Activated T-cell treated with anti-CD3 and anti-CD28 coated beads for 48 hours (primary cell): ENCODE data around the gene ZFP37.
A peak's percentile ranks its signal among the peaks of the same experiment; 100 is the strongest.
"Not testable (repeated sequence)": the region's sequence is repeated elsewhere in the genome, so short reads cannot be mapped to it uniquely, and the experiment has no call there.

Experiments
- DNase-seq: peaks from one replicate; pipeline ENCODE4 v3.0.0-alpha.2; 2020; ENCODE audit warnings: low read depth

ZFP37 gene

DNA sequence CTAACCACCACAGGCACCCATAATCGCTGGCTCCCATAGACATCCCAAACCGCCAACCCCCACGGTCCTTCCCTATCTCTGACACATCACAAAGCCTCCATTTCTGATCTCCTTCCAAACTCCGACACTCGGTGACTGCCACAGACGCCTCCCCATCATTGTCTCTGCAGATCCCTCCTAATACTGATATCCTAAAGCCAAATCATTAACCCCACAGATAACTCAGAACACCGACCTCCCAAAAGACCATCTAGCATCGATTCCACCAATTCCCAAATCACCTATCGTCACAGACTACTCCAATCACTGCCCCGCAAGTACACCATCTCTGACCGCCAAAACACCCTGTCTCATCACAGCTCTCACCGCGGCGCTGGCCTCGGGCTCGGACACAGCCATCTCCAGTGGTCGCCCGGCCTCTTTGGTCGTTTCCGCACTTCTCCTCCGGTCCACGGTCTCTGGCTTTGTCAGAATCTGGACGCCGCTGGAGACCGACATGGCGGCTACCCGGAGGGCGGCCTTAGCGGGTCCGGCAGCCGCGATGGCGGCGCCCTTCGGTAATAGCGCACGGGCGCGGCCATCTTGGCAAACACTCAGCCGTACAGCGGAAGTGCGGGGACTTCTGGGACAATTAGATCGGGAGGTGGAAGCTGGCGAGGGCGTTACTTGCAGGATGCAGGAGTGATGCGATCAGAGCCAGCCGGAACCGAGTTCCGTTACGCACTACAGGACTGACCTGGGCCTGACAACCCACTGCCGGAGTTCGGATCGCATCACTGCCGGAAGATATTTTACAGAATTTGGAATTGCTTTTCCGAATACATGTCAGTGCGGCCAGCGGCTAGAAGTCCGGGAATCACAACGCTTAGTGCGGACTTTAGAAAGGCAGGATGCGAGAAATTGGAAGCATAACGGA lies at the start of gene ZFP37:
Gene ZFP37, minus strand, starts transcription at position 534 of the 916 bp plus-strand sequence. Its CDS starts 36 bp downstream, at position 498.
- DNase-seq, result peak; percentile 68

DNA sequence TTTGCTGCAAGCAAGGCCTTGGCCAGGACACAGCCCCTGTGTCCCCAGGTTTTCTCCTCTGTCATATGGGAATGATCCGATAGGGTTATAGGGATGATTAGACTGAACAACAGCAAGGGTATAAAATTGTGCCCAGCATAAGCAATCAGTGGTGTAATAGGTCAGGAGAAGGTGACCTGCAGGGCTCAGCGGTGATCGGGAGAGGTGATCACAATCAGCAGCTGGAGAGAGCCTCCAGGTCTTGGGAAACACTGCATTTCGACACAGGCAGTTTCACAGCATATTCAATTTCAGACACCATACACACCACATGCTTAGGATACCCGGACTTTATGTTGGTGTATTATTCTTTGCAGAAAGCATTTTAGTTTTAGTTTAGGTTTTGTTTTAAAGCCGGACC lies 48.8 kb upstream of the ZFP37 start:
- not testable (repeated sequence) for DNase-seq

GRCh38 chr9:113095561-113095960 lies 39.0 kb upstream of the ZFP37 start:
- DNase-seq, result no peak

GRCh38 chr9:113089924-113090323 lies 33.4 kb upstream of the ZFP37 start:
- not testable (repeated sequence) for DNase-seq

DNA sequence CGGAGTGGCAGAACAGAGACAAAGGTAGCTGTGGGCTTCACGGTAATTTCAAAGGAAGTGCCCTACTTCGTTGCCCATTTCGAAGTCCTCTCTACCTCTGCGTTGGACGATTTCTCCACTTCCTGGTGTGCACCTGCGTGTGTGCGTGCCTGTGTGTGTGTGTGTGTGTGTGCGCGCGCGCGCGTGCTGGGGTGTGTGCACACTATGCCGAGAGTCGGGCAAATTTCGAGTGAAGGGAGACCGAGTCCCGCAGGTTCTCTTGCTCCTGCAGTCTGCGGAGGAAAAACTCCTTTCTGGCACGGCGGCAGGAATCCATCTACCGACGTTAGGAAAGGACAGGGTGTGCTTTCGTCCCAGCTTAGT lies 32.6 kb upstream of the ZFP37 start:
- DNase-seq, result not testable (repeated sequence)

- DNase-seq, result not testable (repeated sequence)
Observed at GRCh38 chr9:113088456-113089142, 32.1 kb upstream of the ZFP37 start.

DNA sequence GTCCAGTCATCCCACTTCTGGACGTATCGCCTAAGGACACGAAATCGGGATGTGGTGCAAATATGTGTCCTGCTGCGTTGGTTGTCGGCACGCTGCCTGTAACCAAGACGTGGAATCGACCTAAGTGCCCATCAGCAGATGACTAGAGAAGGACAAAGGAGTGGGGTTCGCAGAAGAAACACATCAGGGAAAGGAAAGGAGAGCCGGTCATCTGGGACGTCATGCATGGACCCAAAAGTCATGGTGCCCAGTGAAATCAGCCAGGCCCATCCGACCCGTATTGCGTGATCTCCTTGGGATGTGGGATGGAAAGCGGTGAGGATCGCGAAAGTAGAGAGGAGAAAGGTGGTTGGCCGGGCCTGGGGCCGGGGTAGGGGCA lies 6.4 kb upstream of the ZFP37 start:
- not testable (repeated sequence) for DNase-seq

GRCh38 chr9:113062256-113062931 lies 5.9 kb upstream of the ZFP37 start:
- not testable (repeated sequence) for DNase-seq

DNA sequence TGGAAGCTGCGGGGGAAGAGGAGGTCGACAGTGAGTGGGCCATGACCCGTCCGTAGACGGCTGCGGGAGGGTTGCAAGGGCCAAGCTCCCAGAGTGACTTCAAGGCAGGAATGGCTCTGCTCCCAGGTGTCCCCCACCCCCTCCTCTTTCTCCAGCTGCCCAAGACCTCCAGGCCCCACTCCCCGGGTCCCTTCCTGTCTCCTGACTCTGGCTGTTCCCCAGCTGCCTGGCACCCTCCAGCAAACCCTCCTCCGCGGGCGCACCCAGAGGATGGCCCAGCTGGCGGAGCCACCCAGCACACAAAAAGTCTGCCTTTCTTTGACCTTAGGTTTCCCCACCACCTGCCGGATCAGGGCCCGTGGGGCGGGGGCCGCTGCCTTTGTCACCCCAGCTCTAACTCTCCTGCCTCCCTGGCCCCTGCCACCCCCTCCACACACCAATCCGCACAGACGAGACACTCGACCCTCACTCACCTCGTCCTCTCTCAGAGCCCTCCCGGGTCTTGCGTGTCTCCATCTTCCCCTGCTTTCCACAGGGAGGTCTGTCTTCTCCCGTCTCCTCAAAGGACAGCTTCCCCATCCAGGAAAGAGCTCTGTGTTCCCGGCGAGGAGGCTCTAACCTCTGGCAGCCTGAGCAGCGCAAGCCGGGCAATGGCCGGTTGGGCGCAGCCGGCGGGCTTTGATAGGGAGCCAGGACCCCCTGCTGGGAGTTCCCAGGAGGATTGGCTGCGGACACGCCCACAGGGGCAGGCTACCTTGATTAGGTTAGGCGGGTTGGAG lies 4.7 kb upstream of the ZFP37 start:
- not testable (repeated sequence) for DNase-seq

- not testable (repeated sequence) for DNase-seq
Observed at GRCh38 chr9:113059581-113060284, 3.2 kb upstream of the ZFP37 start.

- no peak for DNase-seq
Observed at GRCh38 chr9:113057193-113057592, 669 bp upstream of the ZFP37 start.

GRCh38 chr9:113042884-113043657 lies 13.5 kb downstream of the ZFP37 start:
- DNase-seq, result no peak

DNA sequence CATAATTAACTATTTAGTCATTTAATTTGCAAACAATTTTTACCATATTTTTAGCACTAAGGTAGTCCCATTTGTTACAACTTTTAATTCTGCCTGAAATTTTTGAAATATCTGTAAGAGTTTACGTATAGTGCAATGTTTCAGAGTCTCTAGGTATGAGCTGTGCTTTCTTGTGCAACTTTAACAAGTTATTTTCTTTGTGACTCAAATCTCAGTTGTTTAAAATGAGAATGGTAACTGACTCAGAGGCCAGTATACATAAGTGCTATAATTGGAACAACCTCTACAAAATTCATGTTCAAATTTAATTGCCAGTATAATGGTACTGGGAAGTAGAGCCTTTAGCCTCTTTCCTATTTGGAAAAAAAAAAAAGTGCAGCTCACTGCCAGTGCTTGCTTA lies 30.3 kb downstream of the ZFP37 start:
- no peak for DNase-seq

GRCh38 chr9:113018247-113018646 lies 38.3 kb downstream of the ZFP37 start:
- DNase-seq, result no peak

GRCh38 chr9:113012492-113012891 lies 44.0 kb downstream of the ZFP37 start:
- DNase-seq, result no peak

GRCh38 chr9:113011911-113012381 lies 44.6 kb downstream of the ZFP37 start, which contains the start of gene ZNF883:
ZNF883 (minus strand) TSS chr9:113012192.
- peak; percentile 4 for DNase-seq

DNA sequence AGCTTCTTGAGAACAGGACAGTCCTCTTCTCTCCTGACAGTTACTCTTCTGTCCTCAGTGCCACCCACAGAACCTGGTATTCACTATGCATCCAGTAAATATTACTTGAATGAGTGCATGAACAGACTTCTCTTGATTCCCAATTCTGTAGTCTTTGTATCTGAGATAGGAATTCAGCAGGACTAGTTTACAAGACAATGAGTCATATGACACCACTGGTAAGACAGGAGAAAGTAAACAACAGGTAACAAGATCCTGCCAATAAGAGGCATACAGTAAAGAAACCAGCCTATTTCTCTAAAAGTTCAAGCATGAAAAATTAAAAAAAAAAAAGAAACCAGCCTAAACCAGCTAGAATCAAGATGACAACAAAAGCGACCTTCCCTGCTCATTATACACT lies 50.7 kb downstream of the ZFP37 start:
- DNase-seq, result no peak

DNA sequence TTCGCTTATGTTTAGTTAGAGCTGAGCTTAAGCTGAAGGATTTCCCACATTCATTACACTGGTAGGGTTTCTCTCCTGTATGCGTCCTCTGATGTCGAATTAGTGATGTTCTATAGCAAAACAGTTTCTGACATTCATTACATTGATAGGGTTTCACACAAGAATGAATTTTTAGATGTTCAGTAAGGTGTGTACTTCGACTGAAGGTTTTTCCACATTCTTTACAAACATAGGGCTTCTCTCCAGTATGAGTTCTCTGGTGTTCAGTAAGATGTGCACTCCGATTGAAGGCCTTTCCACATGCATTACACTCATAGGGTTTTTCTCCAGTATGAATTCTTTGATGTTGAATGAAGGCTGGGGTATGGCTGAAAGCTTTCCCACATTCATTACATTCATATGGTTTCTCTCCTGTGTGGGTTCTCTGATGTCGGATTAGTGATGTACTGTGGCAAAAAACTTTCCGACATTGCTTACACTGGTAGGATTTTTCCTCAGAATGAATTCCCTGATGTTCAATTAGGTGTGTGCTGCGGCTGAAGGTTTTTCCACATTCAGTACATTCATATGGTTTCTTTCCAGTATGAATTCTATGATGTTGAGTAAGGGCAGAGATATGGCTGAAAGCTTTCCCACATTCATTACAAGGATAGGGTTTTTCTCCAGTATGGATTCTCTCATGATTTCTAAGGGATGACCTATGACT lies 59.1 kb downstream of the ZFP37 start:
- no peak for DNase-seq
